Calu3 (cell line): ENCODE data around the gene CRYBG3. TPM values are rescaled to one million over a fixed set of nuclear protein-coding genes. Genes with fewer than 3 reads are reported as not detected.

ENCODE experiments used
- BruUV-seq: library from RNA; stranded (reverse); fragments of 400-500 nt; replicated peaks from 2 replicates; lab custom pipeline; 2021; lab: Mats Ljungman, UMichigan
- CTCF ChIA-PET: fragments of 300-600 bp; sonication (Branson Sonifier 250); formaldehyde crosslinking; loops from one replicate; lab custom pipeline; 2022; ENCODE audit warnings: antibody characterized with exemption; lab: Charles Lee
- DNase-seq: peaks from one replicate; pipeline ENCODE4 v3.0.0; 2022
- H3K27ac Mint-ChIP-seq: one replicate; pipeline ENCODE4 v1.8.0; 2022; ENCODE audit warnings: mixed read lengths; ENCODE audit not compliant: unreplicated experiment
- H3K27me3 Mint-ChIP-seq: one replicate; pipeline ENCODE4 v1.8.0; 2022; ENCODE audit warnings: mixed read lengths; ENCODE audit not compliant: unreplicated experiment
- H3K36me3 Mint-ChIP-seq: one replicate; pipeline ENCODE4 v1.8.0; 2022; ENCODE audit warnings: mild to moderate bottlenecking, moderate library complexity, mixed read lengths; ENCODE audit not compliant: insufficient read depth, unreplicated experiment
- H3K4me1 Mint-ChIP-seq: one replicate; pipeline ENCODE4 v1.8.0; 2022; ENCODE audit warnings: mild to moderate bottlenecking, low read depth, mixed read lengths; ENCODE audit not compliant: unreplicated experiment
- H3K4me3 Mint-ChIP-seq: one replicate; pipeline ENCODE4 v1.8.0; 2022; ENCODE audit warnings: mild to moderate bottlenecking, low read depth, moderate library complexity, mixed read lengths; ENCODE audit not compliant: unreplicated experiment
- H3K9me3 Mint-ChIP-seq: one replicate; pipeline ENCODE4 v1.8.0; 2022; ENCODE audit warnings: low read depth, mixed read lengths; ENCODE audit not compliant: unreplicated experiment
- intact Hi-C: fragments of 100-400 bp; cut with micrococcal nuclease; formaldehyde crosslinking; loops from one replicate; pipeline ENCODE4 v1.10.0; 2022; ENCODE audit not compliant: unreplicated experiment
- total RNA-seq: library from RNA; stranded (reverse); gene quantifications from 2 replicates; pipeline ENCODE4 v1.2.3, GENCODE V29; 2022
- TF ChIP-seq, protein P1 (sequence below): fragments of 200-600 bp; IDR thresholded peaks from one replicate; pipeline ENCODE4 v1.8.0; 2022; ENCODE audit warnings: antibody characterized with exemption; ENCODE audit not compliant: unreplicated experiment

Gene CRYBG3
- total RNA-seq, 1 experiment from 2014 or later = 10.3 TPM

GRCh38 chr3:97949110-97949485 lies 127.3 kb downstream of the CRYBG3 start:
- TF ChIP-seq, protein P1, sequence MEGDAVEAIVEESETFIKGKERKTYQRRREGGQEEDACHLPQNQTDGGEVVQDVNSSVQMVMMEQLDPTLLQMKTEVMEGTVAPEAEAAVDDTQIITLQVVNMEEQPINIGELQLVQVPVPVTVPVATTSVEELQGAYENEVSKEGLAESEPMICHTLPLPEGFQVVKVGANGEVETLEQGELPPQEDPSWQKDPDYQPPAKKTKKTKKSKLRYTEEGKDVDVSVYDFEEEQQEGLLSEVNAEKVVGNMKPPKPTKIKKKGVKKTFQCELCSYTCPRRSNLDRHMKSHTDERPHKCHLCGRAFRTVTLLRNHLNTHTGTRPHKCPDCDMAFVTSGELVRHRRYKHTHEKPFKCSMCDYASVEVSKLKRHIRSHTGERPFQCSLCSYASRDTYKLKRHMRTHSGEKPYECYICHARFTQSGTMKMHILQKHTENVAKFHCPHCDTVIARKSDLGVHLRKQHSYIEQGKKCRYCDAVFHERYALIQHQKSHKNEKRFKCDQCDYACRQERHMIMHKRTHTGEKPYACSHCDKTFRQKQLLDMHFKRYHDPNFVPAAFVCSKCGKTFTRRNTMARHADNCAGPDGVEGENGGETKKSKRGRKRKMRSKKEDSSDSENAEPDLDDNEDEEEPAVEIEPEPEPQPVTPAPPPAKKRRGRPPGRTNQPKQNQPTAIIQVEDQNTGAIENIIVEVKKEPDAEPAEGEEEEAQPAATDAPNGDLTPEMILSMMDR = no peak
- H3K4me1 Mint-ChIP-seq = no peaks in the 10 kb centered on the region
- no peaks in the 10 kb centered on the region for H3K9me3 Mint-ChIP-seq
- H3K27me3 Mint-ChIP-seq = no peaks in the 10 kb centered on the region
- intact Hi-C loops = loop anchor here (5.0 to 10.0 kb wide), 2 partner anchors 73 to 154 kb away; no protein-coding TSS in a partner anchor
- BruUV-seq = no TSS peak
- CTCF ChIA-PET = no interaction called here
- no peak for DNase-seq
- no peak overlapping the region for H3K4me3 Mint-ChIP-seq
- peaks cover 25% of the 10 kb centered on the region for H3K36me3 Mint-ChIP-seq
- H3K27ac Mint-ChIP-seq = no peak overlapping the region

- Mint-ChIP-seq H3K36me3 (peaks cover 19% of the 10 kb centered on the region), H3K27me3 (no peaks in the 10 kb centered on the region), H3K27ac (no peak overlapping the region), H3K4me3 (no peak overlapping the region), H3K9me3 (no peaks in the 10 kb centered on the region), H3K4me1 (no peaks in the 10 kb centered on the region)
- BruUV-seq = no TSS peak
- no peak for DNase-seq
- CTCF ChIA-PET = no interaction called here
- TF ChIP-seq, protein P1 = no peak
- intact Hi-C loops = loop anchor here (5.0 to 10.0 kb wide), 2 partner anchors 73 to 155 kb away; no protein-coding TSS in a partner anchor
Observed at GRCh38 chr3:97949743-97950142, 127.9 kb downstream of the CRYBG3 start.

- Mint-ChIP-seq H3K27me3 (no peaks in the 10 kb centered on the region), H3K4me3 (no peak overlapping the region), H3K36me3 (peaks cover 19% of the 10 kb centered on the region), H3K27ac (no peak overlapping the region), H3K4me1 (no peaks in the 10 kb centered on the region), H3K9me3 (no peaks in the 10 kb centered on the region)
- no TSS peak for BruUV-seq
- TF ChIP-seq, protein P1 = no peak
- CTCF ChIA-PET = no interaction called here
- no peak for DNase-seq
- intact Hi-C loops = no loop called here
Observed at GRCh38 chr3:97950360-97950759, 128.5 kb downstream of the CRYBG3 start.

DNA sequence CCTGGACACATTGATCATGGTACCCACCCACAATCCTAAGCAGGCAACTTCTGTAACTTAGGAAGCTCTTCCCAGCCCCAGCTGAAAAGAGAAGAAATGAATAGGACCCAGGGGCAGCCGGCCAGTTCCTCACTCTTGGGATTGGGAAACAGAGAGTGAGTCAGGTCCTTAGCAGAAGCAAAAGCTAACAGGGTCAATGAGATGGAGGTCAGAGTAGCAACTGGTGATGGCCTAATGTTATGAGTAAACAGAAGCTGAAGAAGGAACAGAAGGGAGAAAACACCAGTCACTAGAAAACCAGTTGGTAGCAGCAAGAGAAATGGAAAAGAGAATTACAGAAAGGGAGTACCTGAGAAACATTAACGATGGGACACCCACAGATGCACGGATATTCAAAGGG lies 130.5 kb downstream of the CRYBG3 start:
- Mint-ChIP-seq H3K27me3 (no peaks in the 10 kb centered on the region), H3K36me3 (peaks cover 19% of the 10 kb centered on the region), H3K27ac (no peak overlapping the region), H3K4me3 (no peak overlapping the region), H3K4me1 (no peaks in the 10 kb centered on the region), H3K9me3 (no peaks in the 10 kb centered on the region)
- no peak for DNase-seq
- CTCF ChIA-PET = no interaction called here
- BruUV-seq = no TSS peak
- TF ChIP-seq, protein P1 = no peak
- intact Hi-C loops = no loop called here
